Hepatocyte (in vitro differentiated cells): ENCODE data around the gene PPP1R14B.

ENCODE experiments used
- CTCF ChIP-seq: fragments of 200-600 bp; sonication (generic); IDR thresholded peaks from 2 replicates; pipeline ENCODE4 v1.5.1; 2016; ENCODE audit warnings: antibody characterized with exemption, mild to moderate bottlenecking; ENCODE audit not compliant: poor library complexity
- EZH2 ChIP-seq: fragments of 200-600 bp; sonication (generic); IDR thresholded peaks from 2 replicates; pipeline ENCODE4 v1.6.1; 2016; ENCODE audit warnings: antibody characterized with exemption, mild to moderate bottlenecking, borderline replicate concordance

DNA sequence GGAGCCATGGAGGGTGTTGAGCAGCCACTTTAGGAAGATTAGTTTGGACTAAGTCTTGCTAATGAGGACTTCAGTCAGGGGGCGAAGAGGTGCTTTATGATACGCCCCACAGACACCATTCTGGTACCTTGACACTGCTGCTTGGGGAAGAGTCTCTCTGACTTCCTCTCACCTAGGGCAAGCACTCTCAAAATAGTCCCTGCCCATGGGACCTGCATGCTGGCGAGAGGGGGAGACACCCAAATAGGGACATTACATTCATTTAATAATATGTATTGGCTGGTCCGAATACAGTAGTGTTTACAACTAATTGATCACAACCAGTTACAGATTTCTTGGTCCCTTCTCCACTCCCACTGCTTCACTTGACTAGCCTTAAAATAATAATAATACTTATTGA, 49.0 kb upstream of the PPP1R14B start:
- no peak for TF ChIP-seq CTCF
- TF ChIP-seq EZH2 = no peak
